ENCODE data around the gene CADPS2.

Gene CADPS2

DNA sequence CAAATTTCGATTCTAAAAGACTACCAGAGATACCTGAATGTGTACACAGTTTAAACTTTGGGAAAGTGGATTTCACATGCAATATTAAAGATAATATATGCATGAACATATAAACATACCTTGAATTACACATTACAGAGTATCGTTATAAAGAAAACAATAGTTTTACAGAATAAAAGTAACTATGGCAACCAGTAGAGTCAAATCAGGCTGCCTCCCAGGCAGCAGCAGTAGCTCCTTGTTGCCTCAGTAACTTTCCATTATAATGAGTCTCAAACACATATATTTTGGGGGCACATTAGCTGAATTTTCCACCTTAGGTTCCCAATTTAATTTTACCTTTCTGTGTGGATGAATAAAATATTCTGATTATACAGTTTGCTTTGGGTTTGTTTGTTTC is 417.3 kb downstream of the CADPS2 start:
- DNase-seq (ENCODE audit: low read depth) = no peak
- TF ChIP-seq CTCF (IDR thresholded peaks at IDR 0.05; ENCODE audit: control insufficient read depth, extremely low read depth, insufficient read depth) = no peak
- H3K4me3 ChIP-seq (ENCODE audit: low read depth, low read length) = no peak overlapping the region

GRCh38 chr7:122467661-122468449 is 418.4 kb downstream of the CADPS2 start:
- DNase-seq (ENCODE audit: low read depth) = no peak
- H3K4me3 ChIP-seq (ENCODE audit: low read depth, low read length) = no peak overlapping the region
- no peak for TF ChIP-seq CTCF (IDR thresholded peaks at IDR 0.05; ENCODE audit: control insufficient read depth, extremely low read depth, insufficient read depth)

DNA sequence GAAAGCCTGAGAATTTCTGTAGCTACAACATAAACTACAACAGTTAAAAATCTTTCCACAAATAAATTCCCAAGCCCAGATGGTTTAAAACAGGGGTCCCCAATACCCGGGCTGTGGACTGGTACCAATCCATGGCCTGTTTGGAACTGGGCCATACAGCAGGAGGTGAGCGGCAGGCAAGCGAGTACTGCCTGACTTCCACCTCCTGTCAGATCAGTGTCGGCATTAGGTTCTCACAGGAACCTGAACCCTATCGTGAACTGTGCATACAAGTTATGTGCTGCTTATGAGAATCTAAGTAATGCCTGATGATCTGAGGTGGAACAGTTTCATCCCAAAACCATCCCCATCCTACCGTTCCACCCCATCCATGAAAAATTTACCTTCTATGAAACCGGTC is 421.0 kb downstream of the CADPS2 start:
- H3K4me3 ChIP-seq (ENCODE audit: low read depth, low read length) = no peak overlapping the region
- DNase-seq (ENCODE audit: low read depth) = no peak
- no peak for TF ChIP-seq CTCF (IDR thresholded peaks at IDR 0.05; ENCODE audit: control insufficient read depth, extremely low read depth, insufficient read depth)

GRCh38 chr7:122463631-122464030 is 422.6 kb downstream of the CADPS2 start:
- no peak for DNase-seq (ENCODE audit: low read depth)
- TF ChIP-seq CTCF (IDR thresholded peaks at IDR 0.05; ENCODE audit: control insufficient read depth, extremely low read depth, insufficient read depth) = no peak
- H3K4me3 ChIP-seq (ENCODE audit: low read depth, low read length) = no peak overlapping the region

DNA sequence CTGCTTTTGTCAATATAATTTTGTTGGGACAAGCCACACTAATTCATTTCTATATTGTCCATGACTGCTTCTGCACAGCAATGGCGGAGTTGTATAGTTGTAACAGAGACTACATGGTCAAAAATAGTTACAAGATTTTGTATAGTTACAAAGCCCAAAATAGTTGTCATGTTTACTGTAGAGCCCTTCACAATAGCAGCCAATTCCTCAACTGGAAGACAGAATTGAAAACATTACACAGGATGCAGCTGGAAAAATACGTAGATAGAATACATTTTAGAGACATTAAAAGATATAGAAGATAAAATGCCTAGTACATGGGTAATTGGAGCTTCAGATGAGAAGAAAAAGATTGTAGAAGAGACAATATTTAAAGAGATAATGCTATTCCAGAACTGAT is 425.3 kb downstream of the CADPS2 start:
- TF ChIP-seq CTCF (IDR thresholded peaks at IDR 0.05; ENCODE audit: control insufficient read depth, extremely low read depth, insufficient read depth) = no peak
- H3K4me3 ChIP-seq (ENCODE audit: low read depth, low read length) = no peak overlapping the region
- no peak for DNase-seq (ENCODE audit: low read depth)

DNA sequence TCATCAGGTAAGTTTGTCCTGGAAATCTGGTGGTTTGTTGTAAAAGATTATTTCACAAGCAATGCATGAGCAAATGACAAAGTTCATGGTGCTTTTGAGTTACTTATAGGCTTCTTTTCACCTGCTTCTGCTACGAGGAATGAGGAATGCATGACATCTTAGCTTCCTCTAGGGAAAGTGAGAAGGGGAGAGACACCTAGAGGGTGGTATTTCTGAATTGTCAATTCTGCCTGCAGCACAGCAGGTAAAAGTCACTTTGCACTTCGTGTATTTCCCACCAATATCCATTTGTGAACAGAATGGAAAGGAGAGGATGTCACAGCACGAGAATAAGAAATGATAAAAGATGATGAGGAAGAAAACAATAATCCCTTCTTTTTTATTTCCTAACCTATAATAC is 428.3 kb downstream of the CADPS2 start:
- DNase-seq (ENCODE audit: low read depth) = no peak

More for the DNA sequence above, 428.3 kb downstream of the CADPS2 start:
- TF ChIP-seq CTCF (IDR thresholded peaks at IDR 0.05; ENCODE audit: control insufficient read depth, extremely low read depth, insufficient read depth) = no peak
- no peak overlapping the region for H3K4me3 ChIP-seq (ENCODE audit: low read depth, low read length)

Measured in LNCaP clone FGC (cell line).